Osteocyte (in vitro differentiated cells): ENCODE results near the gene ANKEF1. TPM values are rescaled to one million over a fixed set of nuclear protein-coding genes. Genes with fewer than 3 reads are reported as not detected.

ENCODE experiments used
- DNase-seq: peaks from one replicate; pipeline ENCODE4 v3.0.0; 2021; ENCODE audit warnings: mixed read lengths; ENCODE audit not compliant: unreplicated experiment; ENCODE audit errors: extremely low spot score
- H3K27ac Mint-ChIP-seq: one replicate; pipeline ENCODE4 v1.8.0; 2021; ENCODE audit warnings: mild to moderate bottlenecking, mixed read lengths; ENCODE audit not compliant: unreplicated experiment
- H3K27me3 Mint-ChIP-seq: one replicate; pipeline ENCODE4 v1.8.0; 2021; ENCODE audit warnings: mixed read lengths; ENCODE audit not compliant: unreplicated experiment
- H3K36me3 Mint-ChIP-seq: one replicate; pipeline ENCODE4 v1.8.0; 2021; ENCODE audit warnings: mixed read lengths; ENCODE audit not compliant: unreplicated experiment
- H3K4me1 Mint-ChIP-seq: one replicate; pipeline ENCODE4 v1.8.0; 2021; ENCODE audit warnings: mixed read lengths; ENCODE audit not compliant: unreplicated experiment
- H3K4me3 Mint-ChIP-seq: one replicate; pipeline ENCODE4 v1.8.0; 2021; ENCODE audit warnings: mild to moderate bottlenecking, moderate library complexity, mixed read lengths; ENCODE audit not compliant: unreplicated experiment
- H3K9me3 Mint-ChIP-seq: one replicate; pipeline ENCODE4 v1.8.0; 2021; ENCODE audit warnings: mixed read lengths; ENCODE audit not compliant: unreplicated experiment
- CTCF ChIP-seq: fragments of 200-600 bp; sonication (generic); IDR thresholded peaks from 2 replicates; pipeline ENCODE4 v1.5.0; 2021; ENCODE audit warnings: antibody characterized with exemption, mild to moderate bottlenecking, moderate library complexity
- total RNA-seq: library from RNA; stranded (reverse); gene quantifications from 2 replicates; pipeline ENCODE4 v1.2.1, GENCODE V29; 2021

The ANKEF1 gene
- total RNA-seq, 1 donor from 2014 or later: 0.30 TPM

- no peaks in the 10 kb centered on the region for H3K9me3 Mint-ChIP-seq
- no peak overlapping the region for H3K4me3 Mint-ChIP-seq
- no peaks in the 10 kb centered on the region for H3K27me3 Mint-ChIP-seq
- no peak for DNase-seq
- TF ChIP-seq CTCF: no peak
- no peaks in the 10 kb centered on the region for H3K36me3 Mint-ChIP-seq
- H3K4me1 Mint-ChIP-seq: no peaks in the 10 kb centered on the region
- no peak overlapping the region for H3K27ac Mint-ChIP-seq
Measured at GRCh38 chr20:10051185-10051584, 16.4 kb downstream of the ANKEF1 start.

- Mint-ChIP-seq H3K4me3 (no peak overlapping the region), H3K27ac (no peak overlapping the region), H3K4me1 (peaks cover 8% of the 10 kb centered on the region), H3K27me3 (peaks cover 3% of the 10 kb centered on the region), H3K9me3 (no peaks in the 10 kb centered on the region), H3K36me3 (no peaks in the 10 kb centered on the region)
- TF ChIP-seq CTCF: no peak
- no peak for DNase-seq
Measured at GRCh38 chr20:10059006-10059405, 24.2 kb downstream of the ANKEF1 start.

- no peak overlapping the region for H3K4me3 Mint-ChIP-seq
- no peak for DNase-seq
- no peaks in the 10 kb centered on the region for H3K36me3 Mint-ChIP-seq
- no peaks in the 10 kb centered on the region for H3K9me3 Mint-ChIP-seq
- no peak for TF ChIP-seq CTCF
- H3K4me1 Mint-ChIP-seq: peaks cover 8% of the 10 kb centered on the region
- H3K27ac Mint-ChIP-seq: no peak overlapping the region
- H3K27me3 Mint-ChIP-seq: peaks cover 3% of the 10 kb centered on the region
Measured at GRCh38 chr20:10060226-10060625, 25.4 kb downstream of the ANKEF1 start.

- Mint-ChIP-seq H3K4me3 (no peak overlapping the region), H3K36me3 (no peaks in the 10 kb centered on the region), H3K4me1 (peaks cover 8% of the 10 kb centered on the region), H3K9me3 (peaks cover 3% of the 10 kb centered on the region), H3K27ac (no peak overlapping the region), H3K27me3 (peaks cover 5% of the 10 kb centered on the region)
- TF ChIP-seq CTCF: no peak
- DNase-seq: no peak
Measured at GRCh38 chr20:10061641-10062040, 26.9 kb downstream of the ANKEF1 start.

- no peak overlapping the region for H3K27ac Mint-ChIP-seq
Measured at GRCh38 chr20:10063482-10063881, 28.7 kb downstream of the ANKEF1 start.

More at GRCh38 chr20:10063482-10063881, 28.7 kb downstream of the ANKEF1 start:
- peaks cover 5% of the 10 kb centered on the region for H3K27me3 Mint-ChIP-seq
- H3K4me1 Mint-ChIP-seq: peaks cover 14% of the 10 kb centered on the region
- peaks cover 3% of the 10 kb centered on the region for H3K9me3 Mint-ChIP-seq
- no peak for DNase-seq
- TF ChIP-seq CTCF: no peak
- no peaks in the 10 kb centered on the region for H3K36me3 Mint-ChIP-seq
- no peak overlapping the region for H3K4me3 Mint-ChIP-seq
